Measurements from ENCODE around the gene R3HDM4. TPM values are rescaled to one million over a fixed set of nuclear protein-coding genes. Genes with fewer than 3 reads are reported as not detected.

The R3HDM4 gene
- total RNA-seq, 1 donor from 2014 or later = 83.3 TPM

DNA sequence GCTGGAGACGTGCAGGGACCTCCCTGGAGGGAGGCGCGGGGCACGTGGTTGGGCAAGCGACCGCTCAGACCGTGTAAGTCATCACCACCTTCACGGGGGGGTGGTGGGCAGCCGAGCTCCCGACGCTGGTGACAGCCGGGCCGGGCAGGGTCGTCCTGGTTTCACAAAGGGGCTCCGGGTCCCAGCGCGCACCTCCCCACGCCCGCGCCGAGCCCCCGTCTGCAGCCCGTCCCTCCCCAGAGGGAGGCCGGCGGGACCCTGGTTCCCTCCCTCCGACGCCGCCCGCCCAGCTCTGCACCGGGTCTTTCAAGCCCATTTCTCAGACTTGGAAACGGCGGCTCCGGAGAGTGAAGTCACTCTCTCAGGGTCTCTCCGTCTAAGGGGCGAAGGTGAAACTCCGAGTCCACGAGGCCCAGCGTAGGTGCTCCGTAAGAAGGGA lies 12.1 kb upstream of the R3HDM4 start:
- no peaks in the 10 kb centered on the region for H3K36me3 Mint-ChIP-seq (ENCODE audit: low read depth)
- peaks cover 12% of the 10 kb centered on the region for H3K4me1 Mint-ChIP-seq (ENCODE audit: low read depth)
- H3K4me3 Mint-ChIP-seq (ENCODE audit: low read depth) = peak overlapping the region; percentile 80
- H3K9me3 Mint-ChIP-seq = no peaks in the 10 kb centered on the region
- peak overlapping the region; percentile 80 for H3K27ac Mint-ChIP-seq
- no peak for DNase-seq (ENCODE audit: low spot score)
- intact Hi-C loops (cut with micrococcal nuclease) = loop anchor here (1.0 to 10.0 kb wide), 5 partner anchors 59 to 317 kb away; partner anchors contain the start of genes ATP5F1D, GRIN3B, RNF126 and WDR18
- peaks cover 1% of the 10 kb centered on the region for H3K27me3 Mint-ChIP-seq (ENCODE audit: low read depth)

DNA sequence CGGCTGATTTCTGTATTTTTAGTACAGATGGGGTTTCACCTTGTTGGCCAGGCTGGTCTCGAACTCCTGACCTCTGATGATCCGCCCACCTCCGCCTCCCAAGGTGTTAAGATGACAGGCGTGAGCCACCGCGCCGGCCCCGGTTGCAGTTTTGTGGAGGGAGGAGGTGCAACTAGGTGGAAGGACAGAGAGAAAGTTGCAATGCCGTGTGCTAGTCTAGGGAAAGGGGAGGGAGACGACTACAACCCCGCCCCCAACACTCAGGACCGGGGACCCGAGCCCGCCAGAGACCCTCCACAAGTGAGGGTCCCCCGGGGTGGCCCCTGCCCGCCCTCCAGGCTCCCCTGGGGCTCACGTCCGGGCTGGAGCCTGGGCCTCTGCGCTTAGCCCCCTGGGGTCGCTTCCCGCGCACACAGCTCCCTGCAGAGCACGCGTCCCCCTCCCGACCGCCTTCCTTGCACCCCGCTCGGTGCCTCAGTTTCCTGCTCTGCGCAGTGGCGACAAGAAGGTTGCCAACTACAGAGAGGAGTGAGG lies 11.6 kb upstream of the R3HDM4 start:
- peak overlapping the region; percentile 80 for H3K4me3 Mint-ChIP-seq (ENCODE audit: low read depth)
- peaks cover 1% of the 10 kb centered on the region for H3K27me3 Mint-ChIP-seq (ENCODE audit: low read depth)
- H3K27ac Mint-ChIP-seq = peak overlapping the region; percentile 78
- no peaks in the 10 kb centered on the region for H3K36me3 Mint-ChIP-seq (ENCODE audit: low read depth)
- H3K4me1 Mint-ChIP-seq (ENCODE audit: low read depth) = peaks cover 12% of the 10 kb centered on the region
- DNase-seq (ENCODE audit: low spot score) = no peak
- H3K9me3 Mint-ChIP-seq = no peaks in the 10 kb centered on the region
- intact Hi-C loops (cut with micrococcal nuclease) = loop anchor here (1.0 to 10.0 kb wide), 5 partner anchors 60 to 318 kb away; partner anchors contain the start of genes ATP5F1D, GRIN3B, RNF126 and WDR18

DNA sequence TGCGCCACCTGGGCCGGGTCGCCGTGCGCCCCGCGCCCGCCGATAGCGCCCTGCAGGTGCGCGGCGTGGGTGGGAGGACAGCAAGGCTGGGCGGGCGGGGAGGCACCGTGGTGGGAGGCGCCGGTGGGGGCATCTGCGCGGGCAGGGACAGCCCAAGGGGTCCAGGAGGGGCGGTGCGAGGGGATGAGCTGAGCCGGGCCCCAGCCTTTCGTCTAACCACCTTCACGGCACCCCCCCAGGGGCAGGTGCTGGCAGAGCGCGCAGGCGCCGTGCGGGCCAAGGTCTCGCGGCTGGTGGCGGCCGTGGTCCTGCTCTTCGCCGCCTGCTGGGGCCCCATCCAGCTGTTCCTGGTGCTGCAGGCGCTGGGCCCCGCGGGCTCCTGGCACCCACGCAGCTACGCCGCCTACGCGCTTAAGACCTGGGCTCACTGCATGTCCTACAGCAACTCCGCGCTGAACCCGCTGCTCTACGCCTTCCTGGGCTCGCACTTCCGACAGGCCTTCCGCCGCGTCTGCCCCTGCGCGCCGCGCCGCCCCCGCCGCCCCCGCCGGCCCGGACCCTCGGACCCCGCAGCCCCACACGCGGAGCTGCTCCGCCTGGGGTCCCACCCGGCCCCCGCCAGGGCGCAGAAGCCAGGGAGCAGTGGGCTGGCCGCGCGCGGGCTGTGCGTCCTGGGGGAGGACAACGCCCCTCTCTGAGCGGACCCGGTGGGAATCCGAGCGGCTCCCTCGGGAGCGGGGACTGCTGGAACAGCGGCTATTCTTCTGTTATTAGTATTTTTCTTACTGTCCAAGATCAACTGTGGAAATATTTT lies 7.2 kb upstream of the R3HDM4 start:
- Mint-ChIP-seq H3K27ac (peak overlapping the region; percentile 87), H3K36me3 (ENCODE audit: low read depth) (no peaks in the 10 kb centered on the region), H3K27me3 (ENCODE audit: low read depth) (peaks cover 4% of the 10 kb centered on the region), H3K4me3 (ENCODE audit: low read depth) (peak overlapping the region; percentile 78), H3K9me3 (no peaks in the 10 kb centered on the region), H3K4me1 (ENCODE audit: low read depth) (peaks cover 14% of the 10 kb centered on the region)
- peak; percentile 60 for DNase-seq (ENCODE audit: low spot score)
- intact Hi-C loops (cut with micrococcal nuclease) = loop anchor here (2.0 to 10.0 kb wide), 4 partner anchors 57 to 255 kb away; partner anchors contain the start of gene RNF126

DNA sequence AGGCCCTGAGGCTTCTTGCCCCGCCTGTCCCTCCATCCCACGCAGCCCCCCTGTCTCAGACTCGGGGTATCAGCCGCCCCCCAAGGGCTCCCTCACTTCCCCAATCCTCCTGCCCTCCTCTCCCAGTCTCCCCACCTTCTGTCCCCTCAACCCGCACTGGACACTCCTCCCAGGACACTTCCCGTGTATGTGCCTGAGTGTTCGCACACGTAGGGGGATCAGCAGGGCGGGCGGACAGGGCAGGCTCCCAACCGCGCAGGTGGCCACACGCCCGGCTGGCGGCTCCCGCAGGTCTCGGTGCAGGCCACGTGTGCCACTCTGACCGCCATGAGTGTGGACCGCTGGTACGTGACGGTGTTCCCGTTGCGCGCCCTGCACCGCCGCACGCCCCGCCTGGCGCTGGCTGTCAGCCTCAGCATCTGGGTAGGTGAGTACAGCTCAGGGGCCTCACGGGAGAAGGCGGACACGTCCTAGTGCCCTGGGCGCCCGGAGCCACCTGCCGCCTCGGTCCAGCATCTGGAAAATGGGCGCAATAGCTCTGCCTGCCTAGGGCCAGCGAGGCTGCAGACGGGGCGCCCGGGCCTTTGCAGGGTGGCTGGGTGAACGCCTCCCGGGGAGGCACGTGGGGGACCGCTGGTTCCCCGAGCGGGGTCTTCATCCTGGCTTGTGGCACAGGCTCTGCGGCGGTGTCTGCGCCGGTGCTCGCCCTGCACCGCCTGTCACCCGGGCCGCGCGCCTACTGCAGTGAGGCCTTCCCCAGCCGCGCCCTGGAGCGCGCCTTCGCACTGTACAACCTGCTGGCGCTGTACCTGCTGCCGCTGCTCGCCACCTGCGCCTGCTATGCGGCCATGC lies 6.4 kb upstream of the R3HDM4 start:
- no peak for DNase-seq (ENCODE audit: low spot score)
- H3K27ac Mint-ChIP-seq = no peak overlapping the region
- peaks cover 14% of the 10 kb centered on the region for H3K4me1 Mint-ChIP-seq (ENCODE audit: low read depth)
- intact Hi-C loops (cut with micrococcal nuclease) = loop anchor here (2.0 to 10.0 kb wide), 5 partner anchors 57 to 255 kb away; partner anchors contain the start of genes PTBP1 and RNF126
- H3K9me3 Mint-ChIP-seq = no peaks in the 10 kb centered on the region
- peak overlapping the region; percentile 70 for H3K4me3 Mint-ChIP-seq (ENCODE audit: low read depth)
- peaks cover 4% of the 10 kb centered on the region for H3K27me3 Mint-ChIP-seq (ENCODE audit: low read depth)
- no peaks in the 10 kb centered on the region for H3K36me3 Mint-ChIP-seq (ENCODE audit: low read depth)

DNA sequence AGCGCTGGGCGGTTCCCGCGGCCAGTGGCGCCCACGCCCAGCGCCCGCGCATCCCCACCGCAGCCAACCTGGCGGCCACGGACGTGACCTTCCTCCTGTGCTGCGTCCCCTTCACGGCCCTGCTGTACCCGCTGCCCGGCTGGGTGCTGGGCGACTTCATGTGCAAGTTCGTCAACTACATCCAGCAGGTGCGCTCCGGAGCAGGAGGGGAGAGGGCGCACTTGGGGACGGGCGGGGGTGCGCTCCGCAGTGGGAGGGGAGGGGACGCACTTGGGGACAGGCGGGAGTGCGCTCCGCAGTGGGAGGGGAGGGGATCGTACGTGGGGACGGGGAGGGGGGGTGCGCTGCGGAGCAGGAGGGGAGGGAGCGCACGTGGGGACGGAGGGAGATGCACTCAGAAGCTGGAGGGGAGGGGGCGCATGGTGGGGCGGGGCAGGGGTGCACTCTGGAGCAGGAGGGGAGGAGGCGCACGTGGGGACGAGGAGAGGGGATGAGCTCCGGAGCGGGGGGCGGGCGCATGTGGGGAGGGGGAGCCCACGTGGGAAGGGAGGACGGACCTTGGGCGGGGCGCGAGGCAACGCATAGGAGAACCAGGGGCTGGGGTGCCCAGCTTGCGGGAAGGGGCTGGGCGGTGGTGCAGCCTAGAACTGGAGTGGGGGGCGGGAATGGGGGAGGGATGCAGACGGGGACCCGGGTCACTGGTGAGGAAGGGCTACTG lies 5.6 kb upstream of the R3HDM4 start:
- Mint-ChIP-seq H3K36me3 (ENCODE audit: low read depth) (no peaks in the 10 kb centered on the region), H3K27me3 (ENCODE audit: low read depth) (peaks cover 4% of the 10 kb centered on the region), H3K27ac (no peak overlapping the region), H3K9me3 (no peaks in the 10 kb centered on the region), H3K4me1 (ENCODE audit: low read depth) (peaks cover 14% of the 10 kb centered on the region), H3K4me3 (ENCODE audit: low read depth) (peak overlapping the region; percentile 70)
- intact Hi-C loops (cut with micrococcal nuclease) = loop anchor here (5.0 kb wide), 1 partner anchor 121 kb away; the partner anchor contains the start of gene PTBP1
- DNase-seq (ENCODE audit: low spot score) = no peak

DNA sequence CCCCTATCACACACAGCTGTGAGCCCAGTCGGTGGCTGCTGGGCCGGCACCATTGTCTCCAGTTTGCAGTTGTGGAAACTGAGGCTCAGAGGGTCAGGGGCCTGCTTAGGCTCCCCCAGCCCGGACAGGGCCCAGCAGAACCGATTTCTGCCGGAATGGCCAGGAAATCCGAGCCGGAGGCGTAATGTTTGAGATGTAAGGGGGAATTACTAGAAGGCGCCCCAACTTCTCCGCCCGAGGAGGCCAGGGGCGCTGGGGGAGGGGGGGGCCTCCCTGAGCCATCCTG lies 5.1 kb upstream of the R3HDM4 start:
- Mint-ChIP-seq H3K27ac (peak overlapping the region; percentile 38), H3K4me1 (ENCODE audit: low read depth) (peaks cover 14% of the 10 kb centered on the region), H3K4me3 (ENCODE audit: low read depth) (peak overlapping the region; percentile 77), H3K27me3 (ENCODE audit: low read depth) (peaks cover 4% of the 10 kb centered on the region), H3K36me3 (ENCODE audit: low read depth) (no peaks in the 10 kb centered on the region), H3K9me3 (no peaks in the 10 kb centered on the region)
- intact Hi-C loops (cut with micrococcal nuclease) = loop anchor here (5.0 kb wide), 1 partner anchor 121 kb away; the partner anchor contains the start of gene PTBP1
- no peak for DNase-seq (ENCODE audit: low spot score)

DNA sequence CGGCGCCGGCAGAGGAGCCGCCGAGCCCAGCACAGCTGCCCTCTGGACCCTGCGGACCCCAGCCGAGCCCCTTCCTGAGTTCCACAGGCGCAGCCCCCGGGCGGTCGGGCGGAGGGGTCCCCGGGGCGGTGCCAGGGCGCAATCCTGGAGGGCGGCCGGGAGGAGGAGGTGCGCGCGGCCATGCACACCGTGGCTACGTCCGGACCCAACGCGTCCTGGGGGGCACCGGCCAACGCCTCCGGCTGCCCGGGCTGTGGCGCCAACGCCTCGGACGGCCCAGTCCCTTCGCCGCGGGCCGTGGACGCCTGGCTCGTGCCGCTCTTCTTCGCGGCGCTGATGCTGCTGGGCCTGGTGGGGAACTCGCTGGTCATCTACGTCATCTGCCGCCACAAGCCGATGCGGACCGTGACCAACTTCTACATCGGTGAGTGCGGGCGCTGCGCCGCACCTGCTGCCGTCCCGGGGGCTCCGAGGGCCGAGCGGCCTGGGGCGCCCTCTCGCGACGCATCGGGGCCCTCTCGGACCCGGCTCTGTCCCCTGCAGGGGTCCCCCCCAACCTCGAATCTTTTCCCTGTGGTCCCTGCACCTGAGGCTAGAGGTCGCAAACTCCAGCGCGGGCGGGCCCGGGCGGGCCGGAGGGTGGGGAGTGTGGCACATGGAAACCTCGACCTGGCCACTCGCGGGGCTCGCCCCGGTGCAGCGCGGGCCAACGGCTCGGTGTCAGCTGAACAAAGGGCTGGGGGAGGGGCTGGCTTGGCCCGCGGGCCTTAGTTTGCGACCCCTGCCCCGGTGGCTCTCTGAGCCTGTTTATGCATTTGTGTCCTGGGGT lies 4.5 kb upstream of the R3HDM4 start, which contains the start of gene KISS1R:
Gene KISS1R, plus strand, starts transcription at position 11 of the 829 bp plus-strand sequence. Its CDS starts 170 bp downstream, at position 181.
- H3K27ac Mint-ChIP-seq = peak within 1 kb of the TSS; percentile 38
- H3K27me3 Mint-ChIP-seq (ENCODE audit: low read depth) = peaks cover 4% of the 10 kb centered on the region
- H3K4me3 Mint-ChIP-seq (ENCODE audit: low read depth) = peak within 1 kb of the TSS; percentile 77
- no peaks in the 10 kb centered on the region for H3K9me3 Mint-ChIP-seq
- H3K4me1 Mint-ChIP-seq (ENCODE audit: low read depth) = peaks cover 14% of the 10 kb centered on the region
- DNase-seq (ENCODE audit: low spot score) = no peak
- intact Hi-C loops (cut with micrococcal nuclease) = loop anchor here (5.0 kb wide), 1 partner anchor 120 kb away; the partner anchor contains the start of gene PTBP1
- H3K36me3 Mint-ChIP-seq (ENCODE audit: low read depth) = no peaks in the 10 kb centered on the region

DNA sequence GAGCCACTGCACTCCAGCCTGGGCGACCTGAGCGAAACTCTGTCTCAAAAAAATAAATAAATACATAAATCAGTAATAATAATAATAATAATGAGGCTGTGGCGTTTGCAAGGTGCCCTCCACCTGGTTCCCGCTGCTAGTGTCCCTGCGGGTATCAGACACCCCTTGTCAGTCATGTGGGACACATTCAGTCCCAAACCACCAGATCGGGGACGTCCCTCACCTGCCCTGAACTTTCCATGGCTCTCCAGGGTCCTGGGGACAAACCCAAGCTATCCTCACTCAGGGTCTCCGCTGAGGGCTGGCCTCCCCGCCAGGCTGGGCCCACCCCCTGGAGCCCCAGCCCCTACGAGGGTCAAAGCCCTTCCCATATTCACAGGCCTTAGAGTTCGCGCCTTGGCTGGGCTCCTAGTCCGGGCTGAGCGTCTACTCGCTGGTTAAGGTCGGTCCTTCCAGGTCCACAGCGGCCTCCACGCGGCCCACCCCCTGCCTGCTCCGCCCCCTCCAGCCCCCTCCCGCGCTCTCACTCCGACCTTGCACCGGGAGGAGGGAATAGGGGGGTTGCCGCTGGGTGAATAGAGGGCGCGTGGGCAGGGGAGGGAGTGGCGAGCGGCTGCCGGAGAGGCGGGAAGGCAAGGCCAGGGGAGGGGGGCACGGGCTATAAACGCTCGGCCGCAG lies 3.8 kb upstream of the R3HDM4 start:
- H3K4me1 Mint-ChIP-seq (ENCODE audit: low read depth) = peaks cover 11% of the 10 kb centered on the region
- no peaks in the 10 kb centered on the region for H3K9me3 Mint-ChIP-seq
- no peak overlapping the region for H3K27ac Mint-ChIP-seq
- no peak for DNase-seq (ENCODE audit: low spot score)
- no peaks in the 10 kb centered on the region for H3K36me3 Mint-ChIP-seq (ENCODE audit: low read depth)
- H3K4me3 Mint-ChIP-seq (ENCODE audit: low read depth) = no peak overlapping the region
- peaks cover 4% of the 10 kb centered on the region for H3K27me3 Mint-ChIP-seq (ENCODE audit: low read depth)
- intact Hi-C loops (cut with micrococcal nuclease) = loop anchor here (5.0 kb wide), 1 partner anchor 119 kb away; the partner anchor contains the start of gene PTBP1

DNA sequence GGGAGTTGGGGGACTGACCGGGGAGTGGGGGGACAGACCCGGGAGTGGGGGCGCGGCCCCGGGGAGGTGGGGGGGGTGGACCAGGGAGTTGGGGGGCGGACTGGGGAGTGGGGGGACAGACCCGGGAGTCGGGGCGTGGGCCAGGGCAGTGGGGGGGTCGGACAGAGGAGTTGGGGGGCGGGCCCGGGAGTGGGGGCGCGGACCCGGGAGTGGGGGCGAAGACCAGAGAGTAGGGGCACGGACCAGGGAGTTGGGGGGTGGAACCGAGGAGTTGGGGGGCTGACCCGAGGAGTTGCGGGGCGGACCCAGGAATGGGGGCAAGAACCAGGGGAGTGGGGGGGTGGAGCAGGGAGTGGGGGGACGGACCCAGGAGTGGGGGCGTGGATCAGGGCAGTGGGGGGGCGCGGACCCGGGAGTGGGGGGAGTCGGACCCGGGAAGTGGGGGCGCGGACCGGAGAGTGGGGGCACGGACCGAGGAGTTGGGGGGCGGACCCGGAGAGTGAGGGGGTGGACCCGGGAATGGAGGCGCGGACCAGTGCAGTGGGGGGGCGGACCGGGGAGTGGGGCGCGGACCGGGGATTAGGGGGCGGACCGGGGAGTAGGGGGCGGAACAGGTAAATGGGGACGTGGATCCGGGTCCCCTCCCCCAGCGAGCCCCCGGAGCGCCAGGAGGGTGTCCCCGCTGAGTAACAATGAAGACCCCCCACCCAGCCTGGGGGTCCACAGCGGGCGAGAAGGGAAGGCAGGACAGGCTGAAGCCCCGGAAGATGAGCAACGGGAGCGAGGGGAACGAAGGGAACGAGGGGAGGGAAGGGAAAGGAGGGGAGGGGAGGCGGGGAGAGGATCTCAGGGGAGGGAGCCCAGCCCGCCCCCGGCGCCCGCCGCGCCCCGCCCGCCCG lies 589 bp downstream of the R3HDM4 start:
- peak overlapping the region; percentile 80 for H3K27ac Mint-ChIP-seq
- intact Hi-C loops (cut with micrococcal nuclease) = no loop called here
- no peaks in the 10 kb centered on the region for H3K9me3 Mint-ChIP-seq

DNA sequence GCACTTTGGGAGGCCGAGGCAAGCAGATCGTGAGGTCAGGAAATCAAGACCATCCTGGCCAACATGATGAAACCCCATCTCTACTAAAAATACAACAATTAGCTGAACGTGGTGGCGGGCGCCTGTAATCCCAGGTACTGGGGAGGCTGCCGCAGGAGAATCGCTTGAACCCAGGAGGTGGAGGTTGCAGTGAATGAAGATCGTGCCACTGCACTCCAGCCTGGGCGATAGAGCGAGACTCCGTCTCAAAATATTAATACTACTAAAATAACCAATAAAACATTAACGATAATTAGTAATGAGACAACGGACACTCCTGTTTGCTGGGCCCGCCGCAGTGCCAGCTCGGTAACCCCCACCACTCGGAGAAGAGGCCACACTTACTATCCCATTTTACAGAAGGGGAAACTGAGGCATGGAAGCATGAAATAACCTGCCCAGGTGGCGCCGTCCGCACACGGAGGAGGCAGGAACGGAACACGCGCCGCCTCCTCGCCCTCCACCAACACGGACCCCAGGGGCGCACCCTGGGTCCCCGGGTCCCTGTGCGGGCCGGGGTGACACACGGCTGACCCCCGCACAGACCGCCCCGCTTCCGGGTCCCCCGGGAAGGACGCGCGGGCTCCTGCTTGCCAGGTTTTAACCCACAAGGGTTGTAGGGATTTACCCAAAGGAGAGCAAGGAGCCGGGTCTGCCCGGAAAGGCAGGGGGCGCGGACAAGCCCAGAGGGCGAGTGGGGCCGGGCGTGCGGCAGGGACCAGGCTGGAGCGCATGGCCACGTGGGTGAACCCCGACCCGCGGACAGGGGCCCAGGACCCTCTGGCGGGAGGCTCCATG lies 1.6 kb downstream of the R3HDM4 start:
- peak overlapping the region; percentile 71 for H3K4me3 Mint-ChIP-seq (ENCODE audit: low read depth)
- peak overlapping the region; percentile 46 for H3K27ac Mint-ChIP-seq
- intact Hi-C loops (cut with micrococcal nuclease) = no loop called here
- peaks cover 19% of the 10 kb centered on the region for H3K36me3 Mint-ChIP-seq (ENCODE audit: low read depth)
- H3K9me3 Mint-ChIP-seq = no peaks in the 10 kb centered on the region
- peaks cover 20% of the 10 kb centered on the region for H3K4me1 Mint-ChIP-seq (ENCODE audit: low read depth)
- no peaks in the 10 kb centered on the region for H3K27me3 Mint-ChIP-seq (ENCODE audit: low read depth)
- no peak for DNase-seq (ENCODE audit: low spot score)

More for the DNA sequence above, 589 bp downstream of the R3HDM4 start:
- peaks cover 17% of the 10 kb centered on the region for H3K4me1 Mint-ChIP-seq (ENCODE audit: low read depth)
- H3K4me3 Mint-ChIP-seq (ENCODE audit: low read depth) = peak overlapping the region; percentile 84
- no peak for DNase-seq (ENCODE audit: low spot score)
- peaks cover 16% of the 10 kb centered on the region for H3K36me3 Mint-ChIP-seq (ENCODE audit: low read depth)
- no peaks in the 10 kb centered on the region for H3K27me3 Mint-ChIP-seq (ENCODE audit: low read depth)
